ENCODE data around the gene ADCY6. TPM values are rescaled to one million over a fixed set of nuclear protein-coding genes. Genes with fewer than 3 reads are reported as not detected.
A peak's percentile ranks its signal among the peaks of the same experiment; 100 is the strongest.

Gene ADCY6
- total and polyA plus RNA-seq, 2 donors (not counting 1 experiment from before 2014, with no cell fraction given), result 27.4 to 53.2 TPM

- H3K4me2 ChIP-seq (ENCODE audit: extremely low read depth, insufficient read depth, low read length), result no peak overlapping the region
- no peaks in the 10 kb centered on the region for H4K20me1 ChIP-seq (ENCODE audit: control insufficient read depth, extremely low read depth, insufficient read depth, low read length)
- no peaks in the 10 kb centered on the region for H3K36me3 ChIP-seq (ENCODE audit: control insufficient read depth, insufficient read depth, low read length)
- H3K79me2 ChIP-seq (ENCODE audit: control insufficient read depth, insufficient read depth, low read length), result no peaks in the 10 kb centered on the region
- no peak overlapping the region for H2AFZ ChIP-seq (ENCODE audit: low read length)
- no peaks in the 10 kb centered on the region for H3K27me3 ChIP-seq (ENCODE audit: control insufficient read depth, insufficient read depth, low read length)
- no peak overlapping the region for H3K9ac ChIP-seq (ENCODE audit: insufficient read depth, low read length)
- DNase-seq (ENCODE audit: low read depth in 2 of 2), result no peak
- H3K27ac ChIP-seq (ENCODE audit: insufficient read depth, low read length), result no peak overlapping the region
- no peak overlapping the region for H3K4me3 ChIP-seq (replicated peaks in 1 of 4; ENCODE audit: control extremely low read depth in 1 of 4, insufficient read depth in 1 of 4, low read depth in 3 of 4, low read length in 4 of 4)
- TF ChIP-seq, protein P1, sequence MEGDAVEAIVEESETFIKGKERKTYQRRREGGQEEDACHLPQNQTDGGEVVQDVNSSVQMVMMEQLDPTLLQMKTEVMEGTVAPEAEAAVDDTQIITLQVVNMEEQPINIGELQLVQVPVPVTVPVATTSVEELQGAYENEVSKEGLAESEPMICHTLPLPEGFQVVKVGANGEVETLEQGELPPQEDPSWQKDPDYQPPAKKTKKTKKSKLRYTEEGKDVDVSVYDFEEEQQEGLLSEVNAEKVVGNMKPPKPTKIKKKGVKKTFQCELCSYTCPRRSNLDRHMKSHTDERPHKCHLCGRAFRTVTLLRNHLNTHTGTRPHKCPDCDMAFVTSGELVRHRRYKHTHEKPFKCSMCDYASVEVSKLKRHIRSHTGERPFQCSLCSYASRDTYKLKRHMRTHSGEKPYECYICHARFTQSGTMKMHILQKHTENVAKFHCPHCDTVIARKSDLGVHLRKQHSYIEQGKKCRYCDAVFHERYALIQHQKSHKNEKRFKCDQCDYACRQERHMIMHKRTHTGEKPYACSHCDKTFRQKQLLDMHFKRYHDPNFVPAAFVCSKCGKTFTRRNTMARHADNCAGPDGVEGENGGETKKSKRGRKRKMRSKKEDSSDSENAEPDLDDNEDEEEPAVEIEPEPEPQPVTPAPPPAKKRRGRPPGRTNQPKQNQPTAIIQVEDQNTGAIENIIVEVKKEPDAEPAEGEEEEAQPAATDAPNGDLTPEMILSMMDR (conservative IDR thresholded peaks at IDR 0.05 in 1 of 2, IDR thresholded peaks at IDR 0.05 in 1 of 2; ENCODE audit: low read depth in 1 of 2, low read length in 2 of 2), result no peak
- TF ChIP-seq EZH2 (IDR thresholded peaks at IDR 0.05; ENCODE audit: low read length, missing control alignments), result no peak
- no peaks in the 10 kb centered on the region for H3K4me1 ChIP-seq (ENCODE audit: control insufficient read depth, extremely low read depth, insufficient read depth, low read length)
- H3K9me3 ChIP-seq (ENCODE audit: control insufficient read depth, insufficient read depth, low read depth, low read length), result no peaks in the 10 kb centered on the region
Observed at GRCh38 chr12:48793696-48794095, 4.8 kb upstream of the ADCY6 start.

DNA sequence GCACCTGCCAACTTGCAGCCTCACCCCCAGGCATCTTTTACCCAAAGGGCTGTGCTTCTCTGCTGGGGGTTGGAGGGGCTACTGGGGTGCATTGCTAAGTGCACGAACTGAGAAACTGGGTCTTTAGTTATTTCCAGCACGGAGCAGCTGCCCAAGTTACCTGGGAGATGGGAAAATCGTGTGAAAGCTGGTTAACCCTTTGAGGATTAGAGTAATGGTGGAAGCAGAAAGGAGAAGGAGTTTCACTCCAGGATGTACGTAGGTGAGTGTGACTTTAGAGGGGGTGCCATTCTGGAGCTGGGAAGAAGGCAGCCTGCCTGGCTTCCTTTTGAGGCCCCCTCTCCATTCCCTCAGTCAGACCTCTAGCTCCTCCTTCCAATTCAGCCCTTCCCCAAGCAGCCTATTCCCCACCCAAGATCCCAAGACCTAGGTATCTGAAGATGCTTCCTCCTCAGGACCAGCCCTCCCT lies 1.0 kb upstream of the ADCY6 start:
- peaks cover 24% of the 10 kb centered on the region for H3K79me2 ChIP-seq (ENCODE audit: control insufficient read depth, insufficient read depth, low read length)
- no peaks in the 10 kb centered on the region for H3K27me3 ChIP-seq (ENCODE audit: control insufficient read depth, insufficient read depth, low read length)
- no peak overlapping the region for H2AFZ ChIP-seq (ENCODE audit: low read length)
- peaks cover 6% of the 10 kb centered on the region for H3K4me1 ChIP-seq (ENCODE audit: control insufficient read depth, extremely low read depth, insufficient read depth, low read length)
- no peak overlapping the region for H3K27ac ChIP-seq (ENCODE audit: insufficient read depth, low read length)
- no peak for DNase-seq (ENCODE audit: low read depth in 2 of 2)
- peak overlapping the region in 3 of 4 experiments; percentile 13 to 84 (median 24) for H3K4me3 ChIP-seq (replicated peaks in 1 of 4; ENCODE audit: control extremely low read depth in 1 of 4, insufficient read depth in 1 of 4, low read depth in 3 of 4, low read length in 4 of 4)
- H3K9ac ChIP-seq (ENCODE audit: insufficient read depth, low read length), result no peak overlapping the region
- no peaks in the 10 kb centered on the region for H3K36me3 ChIP-seq (ENCODE audit: control insufficient read depth, insufficient read depth, low read length)
- H3K9me3 ChIP-seq (ENCODE audit: control insufficient read depth, insufficient read depth, low read depth, low read length), result no peaks in the 10 kb centered on the region
- no peaks in the 10 kb centered on the region for H4K20me1 ChIP-seq (ENCODE audit: control insufficient read depth, extremely low read depth, insufficient read depth, low read length)
- TF ChIP-seq, protein P1 (conservative IDR thresholded peaks at IDR 0.05 in 1 of 2, IDR thresholded peaks at IDR 0.05 in 1 of 2; ENCODE audit: low read depth in 1 of 2, low read length in 2 of 2), result no peak
- no peak for TF ChIP-seq EZH2 (IDR thresholded peaks at IDR 0.05; ENCODE audit: low read length, missing control alignments)
- peak overlapping the region; percentile 32 for H3K4me2 ChIP-seq (ENCODE audit: extremely low read depth, insufficient read depth, low read length)

DNA sequence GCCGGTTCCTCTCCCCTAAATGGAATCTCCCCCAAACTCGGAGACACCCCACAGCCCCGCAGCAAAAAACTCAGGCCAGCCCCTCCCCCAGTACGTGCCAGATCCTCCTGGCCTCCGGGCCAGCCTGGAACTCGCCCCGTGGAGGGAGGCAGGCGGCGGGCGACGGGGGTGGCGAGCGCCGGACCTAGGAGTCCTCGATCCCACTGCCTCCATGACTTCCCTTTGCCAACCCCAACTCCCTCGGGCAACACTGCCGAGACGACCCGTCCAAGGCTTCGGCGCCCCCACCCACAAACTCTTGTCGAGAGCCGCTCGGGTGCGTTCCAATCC lies 400 bp downstream of the ADCY6 start:
- Histone ChIP-seq H3K36me3 (ENCODE audit: control insufficient read depth, insufficient read depth, low read length) (no peaks in the 10 kb centered on the region), H3K9me3 (ENCODE audit: control insufficient read depth, insufficient read depth, low read depth, low read length) (no peaks in the 10 kb centered on the region), H3K79me2 (ENCODE audit: control insufficient read depth, insufficient read depth, low read length) (peaks cover 24% of the 10 kb centered on the region), H3K4me3 (replicated peaks in 1 of 4; ENCODE audit: control extremely low read depth in 1 of 4, insufficient read depth in 1 of 4, low read depth in 3 of 4, low read length in 4 of 4) (peak overlapping the region; percentile 78 to 89 (median 84)), H3K4me1 (ENCODE audit: control insufficient read depth, extremely low read depth, insufficient read depth, low read length) (peaks cover 6% of the 10 kb centered on the region), H3K4me2 (ENCODE audit: extremely low read depth, insufficient read depth, low read length) (peak overlapping the region; percentile 91), H3K9ac (ENCODE audit: insufficient read depth, low read length) (peak overlapping the region; percentile 72), H4K20me1 (ENCODE audit: control insufficient read depth, extremely low read depth, insufficient read depth, low read length) (no peaks in the 10 kb centered on the region), H2AFZ (ENCODE audit: low read length) (peak overlapping the region; percentile 57), H3K27ac (ENCODE audit: insufficient read depth, low read length) (peak overlapping the region; percentile 38), H3K27me3 (ENCODE audit: control insufficient read depth, insufficient read depth, low read length) (no peaks in the 10 kb centered on the region)
- no peak for DNase-seq (ENCODE audit: low read depth in 2 of 2)
- TF ChIP-seq EZH2 (IDR thresholded peaks at IDR 0.05; ENCODE audit: low read length, missing control alignments), result no peak
- TF ChIP-seq, protein P1 (conservative IDR thresholded peaks at IDR 0.05 in 1 of 2, IDR thresholded peaks at IDR 0.05 in 1 of 2; ENCODE audit: low read depth in 1 of 2, low read length in 2 of 2), result no peak
